K562 (cell line): ENCODE data around the gene OR8B4. TPM values are rescaled to one million over a fixed set of nuclear protein-coding genes. Genes with fewer than 3 reads are reported as not detected.

ENCODE experiments used
- ATAC-seq: fragments of 200-7000 bp; cut with Tn5 transposase; 3 replicates; pipeline ENCODE4 v1.9.1; 2020; ENCODE audit warnings: moderate library complexity
- BruUV-seq: library from RNA; stranded (reverse); fragments of 400-500 nt; replicated peaks from 2 replicates; lab custom pipeline; 2021; lab: Mats Ljungman, UMichigan
- CTCF ChIA-PET: fragments of 300-600 bp; formaldehyde crosslinking; extraction: SDS; loops from one replicate; lab custom pipeline; 2021; ENCODE audit warnings: low intra/inter-chr PET ratio; lab: Yijun Ruan, JAX
- POLR2A ChIA-PET: fragments of 300-600, 350-650 bp; sonication (Branson Sonifier 250); formaldehyde crosslinking; extraction: SDS; loops from one replicate; lab custom pipeline; 2021; ENCODE audit warnings: antibody characterized with exemption, inconsistent platforms; lab: Yijun Ruan, JAX
- DNase-seq, 4 experiments: peaks; one replicate each; pipeline versions ENCODE4 v3.0.0 to v3.0.0-alpha.2; 2011 to 2018; ENCODE audit warnings: low spot score in 3 of 4, mixed read lengths in 3 of 4; ENCODE audit errors: extremely low read depth in 1 of 4
- FAIRE-seq: peaks from 2 replicates; lab custom pipeline; 2011; peaks lifted over from hg19 to GRCh38; lab: Jason Lieb, UNC
- H2AFZ ChIP-seq: 2 replicates; pipeline ENCODE4 v1.6.0; 2011; ENCODE audit warnings: low read depth, low read length, control low read depth, inconsistent platforms
- H3K27ac ChIP-seq: fragments of 200-600 bp; 3 replicates; pipeline ENCODE4 v1.8.0; 2011; ENCODE audit warnings: low read depth, mild to moderate bottlenecking, control low read depth, inconsistent platforms, low read length, moderate library complexity, mixed read lengths; ENCODE audit errors: extremely low read depth
- H3K27me3 ChIP-seq, 2 experiments: fragments of 300-600 bp in 1 of 2; 2 replicates in 1 of 2; 3 replicates in 1 of 2; pipeline versions ENCODE4 v1.6.0 to v1.8.0; 2011; ENCODE audit warnings: inconsistent platforms in 2 of 2, low read length in 2 of 2, mild to moderate bottlenecking in 1 of 2, mixed read lengths in 1 of 2, moderate library complexity in 1 of 2; ENCODE audit not compliant: control insufficient read depth in 2 of 2, insufficient read depth in 2 of 2
- H3K36me3 ChIP-seq: fragments of 300-600 bp; 3 replicates; pipeline ENCODE4 v1.8.0; 2011; ENCODE audit warnings: mild to moderate bottlenecking, low read length, inconsistent platforms; ENCODE audit not compliant: control insufficient read depth, insufficient read depth
- H3K4me1 ChIP-seq, 2 experiments: fragments of 200-600 bp in 1 of 2; replicated peaks in 1 of 2; 2 replicates in 1 of 2; 3 replicates in 1 of 2; pipeline versions ENCODE4 v1.5.1 to v1.8.0; 2011; ENCODE audit warnings: inconsistent platforms in 2 of 2, low read length in 2 of 2, mild to moderate bottlenecking in 1 of 2, mixed read lengths in 1 of 2, moderate library complexity in 1 of 2; ENCODE audit not compliant: control insufficient read depth in 2 of 2, insufficient read depth in 2 of 2
- H3K4me2 ChIP-seq: 2 replicates; pipeline ENCODE4 v1.6.1; 2011; ENCODE audit warnings: low read length, control low read depth, inconsistent platforms, mixed read lengths; ENCODE audit not compliant: insufficient read depth
- H3K4me3 ChIP-seq: fragments of 200-600 bp; sonication (generic), shearing (Covaris generic); 2 replicates; pipeline ENCODE4 v1.5.1; 2016; ENCODE audit warnings: control low read depth, inconsistent platforms
- H3K79me2 ChIP-seq: fragments of 200-600 bp; 3 replicates; pipeline ENCODE4 v1.8.0; 2011; ENCODE audit warnings: low read length, inconsistent platforms; ENCODE audit not compliant: control insufficient read depth, insufficient read depth
- H3K9ac ChIP-seq, 2 experiments: 2 replicates each; pipeline versions ENCODE4 v1.6.0 to v1.6.1; 2011; ENCODE audit warnings: low read depth in 2 of 2, low read length in 2 of 2, control low read depth in 1 of 2, inconsistent platforms in 1 of 2, mild to moderate bottlenecking in 1 of 2, mixed read lengths in 1 of 2; ENCODE audit not compliant: insufficient read depth in 1 of 2
- H3K9me1 ChIP-seq: one replicate; pipeline ENCODE4 v1.6.0; 2011; ENCODE audit warnings: inconsistent platforms, mild to moderate bottlenecking, low read length, moderate library complexity; ENCODE audit not compliant: control insufficient read depth, insufficient read depth
- H3K9me3 ChIP-seq: replicated peaks from 2 replicates; pipeline ENCODE4 v1.5.1; 2011; ENCODE audit warnings: low read depth, low read length, inconsistent platforms; ENCODE audit not compliant: control insufficient read depth, insufficient read depth
- H4K20me1 ChIP-seq: replicated peaks from 2 replicates; pipeline ENCODE4 v1.6.1; 2011; ENCODE audit warnings: low read length, inconsistent platforms, mixed read lengths; ENCODE audit not compliant: control insufficient read depth, insufficient read depth
- C11orf30 ChIP-seq: fragments of 450-650 bp; IDR thresholded peaks from 2 replicates; pipeline ENCODE4 v1.6.1; 2016; ENCODE audit warnings: low read depth, mild to moderate bottlenecking
- IRF2 ChIP-seq: sonication (generic); formaldehyde crosslinking; IDR thresholded peaks from 2 replicates; pipeline ENCODE4 v1.8.1; 2022; ENCODE audit warnings: mild to moderate bottlenecking, missing genetic modification reagents
- JUN ChIP-seq, 2 experiments: sonication (generic) in 1 of 2; formaldehyde crosslinking in 1 of 2; IDR thresholded peaks; 2 replicates each; pipeline versions ENCODE4 v1.6.1 to v1.8.0; 2012 to 2022; ENCODE audit warnings: borderline replicate concordance in 2 of 2, mild to moderate bottlenecking in 2 of 2, improper control_type of control experiment in 1 of 2, low read depth in 1 of 2, low read length in 1 of 2, missing genetic modification reagents in 1 of 2
- KLF1 ChIP-seq: fragments of 450-650 bp; IDR thresholded peaks from 2 replicates; pipeline ENCODE4 v1.6.1; 2016; ENCODE audit warnings: missing genetic modification characterization, missing compliant biosample characterization
- MAFF ChIP-seq: IDR thresholded peaks from 2 replicates; pipeline ENCODE4 v1.6.1; 2012; ENCODE audit warnings: low read length, improper control_type of control experiment
- MAFG ChIP-seq: fragments of 450-650 bp; conservative IDR thresholded peaks from 2 replicates; pipeline ENCODE4 v1.6.1; 2016; ENCODE audit warnings: missing genetic modification characterization, missing compliant biosample characterization
- MAFK ChIP-seq: IDR thresholded peaks from 2 replicates; pipeline ENCODE4 v1.6.1; 2011; ENCODE audit warnings: low read length, improper control_type of control experiment
- MED1 ChIP-seq: sonication (generic); formaldehyde crosslinking; IDR thresholded peaks from 2 replicates; pipeline ENCODE4 v1.8.1; 2023; ENCODE audit warnings: missing genetic modification reagents, borderline replicate concordance
- NFE2 ChIP-seq: IDR thresholded peaks from 2 replicates; pipeline ENCODE4 v1.6.1; 2014; ENCODE audit warnings: antibody characterized with exemption, low read depth
- RHOXF2B ChIP-seq: fragments of 250-450 bp; sonication (Bioruptor Pico); conservative IDR thresholded peaks from 2 replicates; pipeline ENCODE4 v1.5.1; 2021
- SP1 ChIP-seq: sonication (generic); formaldehyde crosslinking; IDR thresholded peaks from 2 replicates; pipeline ENCODE4 v1.8.1; 2022; ENCODE audit warnings: mild to moderate bottlenecking, missing genetic modification reagents
- ZNF316 ChIP-seq: fragments of 450-650 bp; IDR thresholded peaks from 2 replicates; pipeline ENCODE4 v1.6.1; 2016
- ZNF354B ChIP-seq: fragments of 250-450 bp; sonication (Bioruptor Pico); IDR thresholded peaks from 2 replicates; pipeline ENCODE4 v1.4.0; 2020
- ZNF57 ChIP-seq: fragments of 450-650 bp; formaldehyde crosslinking; IDR thresholded peaks from 2 replicates; pipeline ENCODE4 v1.4.0; 2020; ENCODE audit warnings: mild to moderate bottlenecking, moderate library complexity
- WGBS: fragments of 100-300 bp; shearing (Covaris generic); methylation state at CpG from one replicate; pipeline ENCODE4 v1.1.6; 2016; ENCODE audit warnings: low coverage, mixed read lengths; ENCODE audit not compliant: insufficient coverage; ENCODE audit errors: missing lambda C conversion rate; 5-methylcytosine and 5-hydroxymethylcytosine counted together
- in situ Hi-C: fragments of 300-500 bp; cut with MboI; formaldehyde crosslinking; loops from 4 replicates; pipeline ENCODE4 v1.15.0; 2018; ENCODE audit warnings: inconsistent platforms, mixed read lengths
- intact Hi-C: fragments of 100-400 bp; cut with micrococcal nuclease; formaldehyde crosslinking; loops from 2 replicates; pipeline ENCODE4 v1.14.2; 2022
- polyA plus RNA-seq, 8 experiments: library from polyadenylated mRNA; depleted of rRNA in 4 of 8; stranded (reverse) in 5 of 8; unstranded in 3 of 8; fragments of >200 nt; fragmentation: Nextera tagmentation in 2 of 8; fragmentation: Illumina TruSeq in 1 of 8; extraction: Ambion mirVana in 2 of 8; extraction: Trizol in 1 of 8; gene quantifications; 2 replicates each; pipeline versions ENCODE4 v1.2.1 to v1.2.3, GENCODE V29; 2011 to 2014; ENCODE audit warnings: inconsistent platforms in 1 of 8, missing spikeins in 1 of 8
- total RNA-seq, 7 experiments: library from RNA; depleted of rRNA in 6 of 7; stranded (reverse); fragments of >200 nt in 6 of 7; fragmentation: Illumina TruSeq in 2 of 7; extraction: Trizol in 2 of 7; gene quantifications; 2 replicates each; pipeline versions ENCODE4 v1.2.1 to v1.2.3, GENCODE V29; 2011 to 2021; ENCODE audit warnings: low replicate concordance in 1 of 7

OR8B4 gene
- total and polyA plus RNA-seq, 9 of the 15 experiments (the other 6 are each of a cell fraction or from before 2014, with no cell fraction given) = not detected

- TF ChIP-seq ZNF316 = peak; percentile 75
- peak; percentile 59 for TF ChIP-seq MAFG (tag)
- TF ChIP-seq ZNF354B (CRISPR knock-in tag) = no peak
- no peak for TF ChIP-seq RHOXF2B (CRISPR knock-in tag)
- TF ChIP-seq ZNF57 (CRISPR knock-in tag) = no peak
- no peak for TF ChIP-seq IRF2 (CRISPR knock-in tag)
- no peak for TF ChIP-seq KLF1 (tag)
- TF ChIP-seq C11orf30 = peak; percentile 69
- TF ChIP-seq SP1 (CRISPR knock-in tag) = no peak
- no peak for TF ChIP-seq MED1
- peak; percentile 50; the same call in 1 of the 2 replicates for TF ChIP-seq MAFK
- TF ChIP-seq NFE2 = peak; percentile 64
- TF ChIP-seq JUN (IDR thresholded peaks at IDR 0.05; ENCODE audit: borderline replicate concordance, low read depth, low read length) = no peak
- no peak for TF ChIP-seq JUN (CRISPR knock-in tag; IDR thresholded peaks at IDR 0.05; ENCODE audit: borderline replicate concordance)
- peak; percentile 2; the same call in 1 of the 2 replicates for TF ChIP-seq MAFF
- ATAC-seq (no peak), FAIRE-seq (no peak), DNase-seq (no peak)
- H3K4me3 ChIP-seq = no peak overlapping the region
- POLR2A ChIA-PET = no interaction called here
- H3K27ac ChIP-seq = no peak overlapping the region
- BruUV-seq = no TSS peak
- H3K79me2 ChIP-seq = no peaks in the 10 kb centered on the region
- 44% methylated on average over 3 of the region's 4 CpGs for WGBS
- no peak overlapping the region for H3K9ac ChIP-seq
- H4K20me1 ChIP-seq = no peaks in the 10 kb centered on the region
- intact Hi-C loops = no loop called here
- no peaks in the 10 kb centered on the region for H3K27me3 ChIP-seq
- H3K4me2 ChIP-seq = no peak overlapping the region
- H3K9me1 ChIP-seq = no peaks in the 10 kb centered on the region
- no peaks in the 10 kb centered on the region; a peak in 2 of 5 replicates for H3K4me1 ChIP-seq
- CTCF ChIA-PET = no interaction called here
- H3K9me3 ChIP-seq = no peaks in the 10 kb centered on the region
- in situ Hi-C loops = loop anchor here (25.0 kb wide), 1 partner anchor 416 kb away; no protein-coding TSS in a partner anchor
- H3K36me3 ChIP-seq = no peaks in the 10 kb centered on the region
- H2AFZ ChIP-seq = no peak overlapping the region
Measured at GRCh38 chr11:124421043-124421442, 3.6 kb downstream of the OR8B4 start.
